Measurements from ENCODE around the gene GAB1. TPM values are rescaled to one million over a fixed set of nuclear protein-coding genes. Genes with fewer than 3 reads are reported as not detected.

Gene GAB1
- total RNA-seq, 3 donors from 2014 or later: 62.3 to 104 (median 84.0) TPM

GRCh38 chr4:143381189-143382118 lies 44.8 kb downstream of the GAB1 start:
- Histone ChIP-seq H3K9me3 (no peaks in the 10 kb centered on the region), H3K4me1 (ENCODE audit: low read depth) (peaks cover 25% of the 10 kb centered on the region), H3K4me3 (no peak overlapping the region), H3K36me3 (ENCODE audit: low read depth) (no peaks in the 10 kb centered on the region)
- intact Hi-C loops (cut with DNase I, micrococcal nuclease): no loop called here
- ATAC-seq: peak; percentile 91
- TF ChIP-seq, protein P1, sequence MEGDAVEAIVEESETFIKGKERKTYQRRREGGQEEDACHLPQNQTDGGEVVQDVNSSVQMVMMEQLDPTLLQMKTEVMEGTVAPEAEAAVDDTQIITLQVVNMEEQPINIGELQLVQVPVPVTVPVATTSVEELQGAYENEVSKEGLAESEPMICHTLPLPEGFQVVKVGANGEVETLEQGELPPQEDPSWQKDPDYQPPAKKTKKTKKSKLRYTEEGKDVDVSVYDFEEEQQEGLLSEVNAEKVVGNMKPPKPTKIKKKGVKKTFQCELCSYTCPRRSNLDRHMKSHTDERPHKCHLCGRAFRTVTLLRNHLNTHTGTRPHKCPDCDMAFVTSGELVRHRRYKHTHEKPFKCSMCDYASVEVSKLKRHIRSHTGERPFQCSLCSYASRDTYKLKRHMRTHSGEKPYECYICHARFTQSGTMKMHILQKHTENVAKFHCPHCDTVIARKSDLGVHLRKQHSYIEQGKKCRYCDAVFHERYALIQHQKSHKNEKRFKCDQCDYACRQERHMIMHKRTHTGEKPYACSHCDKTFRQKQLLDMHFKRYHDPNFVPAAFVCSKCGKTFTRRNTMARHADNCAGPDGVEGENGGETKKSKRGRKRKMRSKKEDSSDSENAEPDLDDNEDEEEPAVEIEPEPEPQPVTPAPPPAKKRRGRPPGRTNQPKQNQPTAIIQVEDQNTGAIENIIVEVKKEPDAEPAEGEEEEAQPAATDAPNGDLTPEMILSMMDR (IDR thresholded peaks at IDR 0.05): no peak
- peak; percentile 64 to 85 (median 76) for DNase-seq

- DNase-seq (no peak), ATAC-seq (no peak)
- H3K4me3 ChIP-seq: no peak overlapping the region
- TF ChIP-seq, protein P1 (IDR thresholded peaks at IDR 0.05): no peak
- intact Hi-C loops (cut with DNase I, micrococcal nuclease): no loop called here
- H3K9me3 ChIP-seq: no peaks in the 10 kb centered on the region
- H3K4me1 ChIP-seq (ENCODE audit: low read depth): peaks cover 25% of the 10 kb centered on the region
- H3K36me3 ChIP-seq (ENCODE audit: low read depth): no peaks in the 10 kb centered on the region
Measured at GRCh38 chr4:143382596-143382995, 45.9 kb downstream of the GAB1 start.

DNA sequence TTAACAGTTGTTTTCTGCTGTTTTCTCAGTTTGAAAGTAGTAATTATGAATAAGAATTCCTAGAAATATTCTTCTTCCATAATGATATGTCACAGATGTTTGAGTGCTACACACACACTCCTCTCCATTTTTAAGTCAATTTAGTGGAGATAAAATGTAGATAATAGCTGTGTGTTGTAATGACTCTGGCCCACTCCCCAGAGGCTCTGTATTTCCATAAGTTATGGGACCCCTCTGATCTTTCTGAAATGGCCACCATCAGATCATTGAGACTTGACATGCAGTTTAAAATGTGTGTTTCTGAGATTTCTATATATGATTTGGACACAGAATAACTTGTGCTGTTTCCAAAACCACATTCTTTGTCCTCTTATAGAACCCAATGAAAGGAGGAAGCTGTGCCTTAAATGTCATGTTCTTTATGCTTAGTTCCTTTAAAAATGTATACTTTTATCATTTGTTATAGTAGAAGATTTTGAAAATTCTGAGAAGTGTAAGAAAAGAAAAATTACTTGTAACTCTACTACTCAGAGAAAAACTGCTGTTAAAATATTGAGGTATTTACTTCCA lies 46.4 kb downstream of the GAB1 start:
- no peak for DNase-seq
- TF ChIP-seq, protein P1 (IDR thresholded peaks at IDR 0.05): no peak
- intact Hi-C loops (cut with DNase I, micrococcal nuclease): no loop called here
- Histone ChIP-seq H3K4me3 (no peak overlapping the region), H3K4me1 (ENCODE audit: low read depth) (peaks cover 25% of the 10 kb centered on the region), H3K36me3 (ENCODE audit: low read depth) (no peaks in the 10 kb centered on the region), H3K9me3 (no peaks in the 10 kb centered on the region)
- no peak for ATAC-seq

- Histone ChIP-seq H3K9me3 (no peaks in the 10 kb centered on the region), H3K36me3 (ENCODE audit: low read depth) (no peaks in the 10 kb centered on the region), H3K4me1 (ENCODE audit: low read depth) (peaks cover 33% of the 10 kb centered on the region), H3K4me3 (no peak overlapping the region)
- no peak for DNase-seq
- ATAC-seq: no peak
- intact Hi-C loops (cut with DNase I, micrococcal nuclease): no loop called here
- TF ChIP-seq, protein P1 (IDR thresholded peaks at IDR 0.05): no peak
Measured at GRCh38 chr4:143384381-143384994, 47.8 kb downstream of the GAB1 start.

- DNase-seq (no peak), ATAC-seq (peak; percentile 90)
- Histone ChIP-seq H3K4me1 (ENCODE audit: low read depth) (peaks cover 21% of the 10 kb centered on the region), H3K36me3 (ENCODE audit: low read depth) (no peaks in the 10 kb centered on the region), H3K4me3 (no peak overlapping the region), H3K9me3 (no peaks in the 10 kb centered on the region)
- intact Hi-C loops (cut with DNase I, micrococcal nuclease): no loop called here
- TF ChIP-seq, protein P1 (IDR thresholded peaks at IDR 0.05): no peak
Measured at GRCh38 chr4:143386812-143387211, 50.1 kb downstream of the GAB1 start.

Measured in mucosa of descending colon (tissue), 3 donors.